HG02840 (cell line): Measurements from ENCODE around the gene CPE.

Experiments
- ATAC-seq: cut with Tn5 transposase; IDR thresholded peaks from one replicate; pipeline ENCODE4 v1.9.1; 2021; ENCODE audit warnings: mild to moderate bottlenecking, moderate library complexity, moderate number of reproducible peaks; ENCODE audit not compliant: unreplicated experiment, low FRiP score

The CPE gene

DNA sequence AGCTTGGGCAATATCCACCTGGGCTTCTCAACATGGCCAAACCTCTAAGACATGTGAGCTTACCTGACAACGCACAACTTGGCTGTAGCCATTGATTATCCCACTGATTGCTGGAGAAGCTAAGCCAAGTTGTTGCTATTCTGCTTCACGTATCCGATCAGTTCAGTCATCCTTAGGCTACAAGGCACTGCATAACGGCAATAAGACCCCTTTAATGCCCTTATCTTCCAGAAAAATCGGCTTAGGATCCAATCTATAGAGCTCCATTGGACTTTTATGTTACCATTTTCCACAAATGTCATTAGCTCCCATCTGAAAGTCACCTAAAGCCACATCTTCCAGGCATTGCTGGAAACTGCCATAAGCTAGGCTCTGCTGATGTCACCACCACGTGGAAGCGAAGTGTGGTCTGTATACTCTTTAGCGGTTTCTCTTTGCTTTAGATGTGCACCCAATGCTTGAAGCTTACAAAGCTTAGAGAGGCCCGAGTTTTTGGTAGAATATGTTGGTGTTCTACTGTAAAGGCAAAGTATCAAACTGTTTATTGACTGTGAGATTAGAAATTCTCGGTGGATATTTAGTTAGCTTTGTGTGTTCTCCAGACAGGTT, 163.1 kb downstream of the CPE start:
- ATAC-seq: no peak

DNA sequence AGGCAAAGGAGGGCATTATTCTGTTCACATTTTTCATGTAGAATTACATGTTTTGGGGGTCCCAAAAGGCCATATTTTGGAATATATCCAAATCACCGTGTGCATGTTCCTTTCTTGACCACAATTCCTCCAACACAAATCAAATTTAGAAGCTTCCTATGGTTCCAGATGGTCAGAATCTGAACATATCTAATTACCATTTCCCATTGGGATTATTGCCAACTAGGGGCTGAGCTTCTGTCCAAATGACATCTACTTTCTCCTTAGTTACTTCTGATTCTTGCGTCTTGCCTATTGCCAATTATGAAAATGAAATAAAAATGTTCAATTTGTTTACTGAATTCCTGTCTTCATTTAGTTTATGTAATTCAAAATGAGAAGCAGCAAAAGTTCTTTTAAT, 163.7 kb downstream of the CPE start:
- ATAC-seq: no peak
